ENCODE data around the gene TRMT61A. TPM values are rescaled to one million over a fixed set of nuclear protein-coding genes. Genes with fewer than 3 reads are reported as not detected.
A peak's percentile ranks its signal among the peaks of the same experiment; 100 is the strongest.

Gene TRMT61A
- total RNA-seq, 4 donors from 2014 or later = 3.6 to 26.5 (median 8.7) TPM

DNA sequence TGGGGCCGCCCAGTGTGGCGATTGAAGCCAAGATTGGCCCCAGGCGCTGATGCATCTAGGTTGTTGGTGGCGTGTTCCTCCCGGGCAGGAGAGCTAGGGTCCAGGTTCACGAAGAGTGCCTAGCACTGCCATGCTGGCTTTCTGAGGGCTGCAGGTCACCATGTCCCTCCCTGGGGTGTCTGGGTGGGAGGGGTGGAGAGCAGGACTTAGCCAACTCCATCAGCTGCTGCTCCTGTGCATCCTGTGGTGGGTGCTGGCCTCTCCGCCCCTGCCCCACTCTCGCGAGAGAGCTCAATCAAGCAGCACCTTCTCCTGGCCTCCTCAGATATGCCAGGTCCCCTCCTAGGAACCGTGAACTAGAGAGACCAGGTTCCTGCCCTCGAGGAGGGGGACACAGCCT is 1.8 kb downstream of the TRMT61A start:
- no peaks in the 10 kb centered on the region for H3K27me3 ChIP-seq
- intact Hi-C loops (cut with DNase I; ENCODE audit: low total_unique reads) = no loop called here
- H3K27ac ChIP-seq = no peak overlapping the region
- peak in 1 of 2 donors; percentile 19 for DNase-seq
- TF ChIP-seq CTCF (IDR thresholded peaks at IDR 0.05) = no peak
- no peak for TF ChIP-seq POLR2A (IDR thresholded peaks at IDR 0.05)
- H3K4me3 ChIP-seq = no peak overlapping the region
- no peaks in the 10 kb centered on the region for H3K9me3 ChIP-seq
- peaks cover 0 to 41% of the 10 kb centered on the region in 2 donors for H3K4me1 ChIP-seq
- no peaks in the 10 kb centered on the region for H3K36me3 ChIP-seq

- Histone ChIP-seq H3K27ac (peak overlapping the region in 1 of 2 donors; percentile 89), H3K9me3 (no peaks in the 10 kb centered on the region), H3K4me1 (peaks cover 0 to 41% of the 10 kb centered on the region in 2 donors), H3K36me3 (no peaks in the 10 kb centered on the region), H3K27me3 (no peaks in the 10 kb centered on the region), H3K4me3 (no peak overlapping the region)
- DNase-seq = no peak
- TF ChIP-seq CTCF (IDR thresholded peaks at IDR 0.05) (no peak), POLR2A (IDR thresholded peaks at IDR 0.05) (no peak)
- intact Hi-C loops (cut with DNase I; ENCODE audit: low total_unique reads) = no loop called here
These were observed 2.6 kb downstream of the TRMT61A start for GRCh38 chr14:103531421-103532215.

DNA sequence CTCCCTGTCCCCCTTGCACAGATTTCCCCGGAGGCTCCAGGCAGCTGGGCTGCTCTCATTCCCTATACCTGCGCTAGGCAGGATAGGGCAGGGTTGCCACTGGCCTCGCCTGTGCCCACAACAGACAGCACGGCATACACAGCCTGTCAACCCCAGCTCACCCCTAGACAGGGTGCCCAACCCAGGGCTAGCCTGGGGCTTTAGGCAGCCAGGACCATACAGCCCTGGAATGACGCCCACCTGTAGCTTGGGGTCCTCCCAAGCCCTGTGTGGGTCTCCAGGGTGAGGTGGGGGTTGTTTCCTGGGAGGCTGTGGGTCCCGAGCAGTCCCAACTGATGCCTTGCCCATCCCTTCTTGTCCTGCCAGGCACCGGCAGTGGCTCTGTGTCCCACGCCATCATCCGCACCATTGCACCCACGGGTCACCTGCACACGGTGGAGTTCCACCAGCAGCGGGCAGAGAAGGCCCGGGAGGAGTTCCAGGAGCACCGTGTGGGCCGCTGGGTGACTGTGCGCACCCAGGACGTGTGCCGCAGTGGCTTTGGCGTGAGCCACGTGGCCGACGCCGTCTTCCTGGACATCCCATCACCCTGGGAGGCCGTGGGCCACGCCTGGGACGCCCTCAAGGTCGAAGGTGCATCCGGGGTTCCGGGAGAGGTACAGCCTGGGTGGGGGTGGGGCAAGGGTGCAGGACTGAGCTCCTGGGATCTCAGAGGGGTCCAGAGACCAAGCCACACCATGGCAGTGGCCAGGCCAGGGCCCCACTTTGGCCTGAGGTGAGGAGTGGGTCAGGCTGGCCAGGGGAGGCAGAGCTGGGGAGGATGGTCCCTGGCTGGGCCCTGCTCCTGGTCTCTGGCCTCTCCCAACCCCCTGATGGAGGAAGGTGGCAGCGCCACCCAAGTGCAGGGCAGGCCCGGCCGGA is 3.5 kb downstream of the TRMT61A start:
- H3K27me3 ChIP-seq = no peaks in the 10 kb centered on the region
- H3K27ac ChIP-seq = peak overlapping the region; percentile 89 to 90
- TF ChIP-seq POLR2A (IDR thresholded peaks at IDR 0.05) (no peak), CTCF (IDR thresholded peaks at IDR 0.05) (no peak)
- no peaks in the 10 kb centered on the region for H3K36me3 ChIP-seq
- peaks cover 0 to 41% of the 10 kb centered on the region in 2 donors for H3K4me1 ChIP-seq
- intact Hi-C loops (cut with DNase I; ENCODE audit: low total_unique reads) = no loop called here
- no peak overlapping the region for H3K4me3 ChIP-seq
- H3K9me3 ChIP-seq = no peaks in the 10 kb centered on the region
- peak in 1 of 2 donors; percentile 22 for DNase-seq

DNA sequence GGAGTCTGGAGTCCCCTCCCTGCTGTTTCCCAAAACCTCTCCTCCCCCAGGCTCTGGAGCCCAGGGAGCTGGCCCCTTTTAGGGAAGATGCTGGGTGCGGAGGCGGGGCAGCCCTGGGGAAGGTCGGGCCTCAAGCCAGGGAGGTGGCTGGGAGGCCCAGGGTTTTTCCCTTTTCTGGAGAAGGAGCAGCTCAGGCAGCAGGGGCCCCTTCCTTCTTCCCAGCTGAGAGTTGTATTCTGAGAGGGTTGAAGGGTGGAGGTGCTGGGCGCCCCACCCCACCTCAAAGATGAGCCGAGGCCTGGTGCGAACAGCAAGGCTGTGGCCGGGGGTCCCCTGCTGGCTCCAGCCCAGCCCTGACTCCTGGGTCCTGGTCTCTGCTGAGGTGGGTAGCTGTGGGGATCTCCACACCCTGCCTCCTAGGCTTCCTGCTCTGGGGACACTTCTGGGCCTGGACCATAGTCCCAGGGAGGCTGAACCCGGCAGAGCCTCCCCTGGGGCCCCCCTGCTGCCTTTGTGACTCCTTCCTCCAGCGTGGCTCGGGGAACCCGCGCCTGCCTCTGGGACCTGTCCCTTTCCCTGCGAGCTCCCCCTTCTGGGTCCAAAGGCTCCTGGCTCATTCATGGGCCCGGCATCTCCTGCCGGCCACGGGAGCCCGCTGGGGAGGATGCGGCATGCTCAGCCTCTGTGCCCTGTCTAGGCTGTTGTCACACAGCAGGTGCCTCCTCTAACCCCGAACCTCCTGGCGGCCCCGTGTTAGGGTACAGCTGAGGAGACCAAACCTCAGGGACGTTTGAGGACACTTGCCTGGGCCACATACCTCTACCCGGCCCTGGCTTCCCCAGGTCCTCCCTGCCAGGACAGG is 4.4 kb downstream of the TRMT61A start:
- no peak overlapping the region for H3K4me3 ChIP-seq
- H3K4me1 ChIP-seq = peaks cover 0 to 34% of the 10 kb centered on the region in 2 donors
- H3K9me3 ChIP-seq = no peaks in the 10 kb centered on the region
- intact Hi-C loops (cut with DNase I; ENCODE audit: low total_unique reads) = no loop called here
- peak; percentile 81 to 82 for DNase-seq
- H3K36me3 ChIP-seq = no peaks in the 10 kb centered on the region
- TF ChIP-seq POLR2A (IDR thresholded peaks at IDR 0.05) (peak in 1 of 2 donors; percentile 7), CTCF (IDR thresholded peaks at IDR 0.05) (peak in 1 of 4 experiments; percentile 31)
- H3K27me3 ChIP-seq = no peaks in the 10 kb centered on the region
- H3K27ac ChIP-seq = peak overlapping the region; percentile 89 to 90
